Activated CD8-positive, alpha-beta T cell treated with anti-CD3 and anti-CD28 coated beads for 36 hours (primary cell): ENCODE data around the gene RSL1D1. TPM values are rescaled to one million over a fixed set of nuclear protein-coding genes. Genes with fewer than 3 reads are reported as not detected.
A peak's percentile ranks its signal among the peaks of the same experiment; 100 is the strongest.

Experiments used
- ATAC-seq: fragments of 200-7000 bp; cut with Tn5 transposase; one replicate; pipeline ENCODE4 v1.10.0; 2021; ENCODE audit warnings: mild to moderate bottlenecking, moderate library complexity
- CTCF ChIA-PET: fragments of 350-600 bp; sonication (Branson Sonifier 250); formaldehyde crosslinking; loops from one replicate; lab custom pipeline; 2021; ENCODE audit warnings: antibody characterized with exemption; lab: Charles Lee
- POLR2A ChIA-PET: fragments of 350-600 bp; sonication (Branson Sonifier 250); formaldehyde crosslinking; loops from one replicate; lab custom pipeline; 2021; ENCODE audit warnings: antibody characterized with exemption; lab: Charles Lee
- DNase-seq: peaks from one replicate; pipeline ENCODE4 v3.0.0-alpha.2; 2020
- H3K27ac Mint-ChIP-seq: one replicate; pipeline ENCODE4 v1.8.0; 2021; ENCODE audit warnings: mild to moderate bottlenecking, mixed read lengths
- H3K27me3 Mint-ChIP-seq: one replicate; pipeline ENCODE4 v1.8.0; 2021; ENCODE audit warnings: mixed read lengths
- H3K36me3 Mint-ChIP-seq: one replicate; pipeline ENCODE4 v1.8.0; 2021; ENCODE audit warnings: low read depth, mixed read lengths
- H3K4me1 Mint-ChIP-seq: one replicate; pipeline ENCODE4 v1.8.0; 2021; ENCODE audit warnings: low read depth, mixed read lengths
- H3K4me3 Mint-ChIP-seq: one replicate; pipeline ENCODE4 v1.8.0; 2021; ENCODE audit warnings: mild to moderate bottlenecking, moderate library complexity, mixed read lengths
- H3K9me3 Mint-ChIP-seq: one replicate; pipeline ENCODE4 v1.8.0; 2021; ENCODE audit warnings: mixed read lengths
- intact Hi-C: fragments of 100-400 bp; cut with micrococcal nuclease; formaldehyde crosslinking; loops from one replicate; pipeline ENCODE4 v1.10.0; 2022
- total RNA-seq, 2 experiments: library from RNA; stranded (reverse); gene quantifications; one replicate each; pipeline ENCODE4 v1.2.3, GENCODE V29; 2021
- TF ChIP-seq, protein P1 (sequence below): fragments of 200-600 bp; IDR thresholded peaks from one replicate; pipeline ENCODE4 v1.8.0; 2022; ENCODE audit warnings: antibody characterized with exemption, mild to moderate bottlenecking

The RSL1D1 gene
- total RNA-seq, 2 experiments from 2014 or later: 344 TPM

DNA sequence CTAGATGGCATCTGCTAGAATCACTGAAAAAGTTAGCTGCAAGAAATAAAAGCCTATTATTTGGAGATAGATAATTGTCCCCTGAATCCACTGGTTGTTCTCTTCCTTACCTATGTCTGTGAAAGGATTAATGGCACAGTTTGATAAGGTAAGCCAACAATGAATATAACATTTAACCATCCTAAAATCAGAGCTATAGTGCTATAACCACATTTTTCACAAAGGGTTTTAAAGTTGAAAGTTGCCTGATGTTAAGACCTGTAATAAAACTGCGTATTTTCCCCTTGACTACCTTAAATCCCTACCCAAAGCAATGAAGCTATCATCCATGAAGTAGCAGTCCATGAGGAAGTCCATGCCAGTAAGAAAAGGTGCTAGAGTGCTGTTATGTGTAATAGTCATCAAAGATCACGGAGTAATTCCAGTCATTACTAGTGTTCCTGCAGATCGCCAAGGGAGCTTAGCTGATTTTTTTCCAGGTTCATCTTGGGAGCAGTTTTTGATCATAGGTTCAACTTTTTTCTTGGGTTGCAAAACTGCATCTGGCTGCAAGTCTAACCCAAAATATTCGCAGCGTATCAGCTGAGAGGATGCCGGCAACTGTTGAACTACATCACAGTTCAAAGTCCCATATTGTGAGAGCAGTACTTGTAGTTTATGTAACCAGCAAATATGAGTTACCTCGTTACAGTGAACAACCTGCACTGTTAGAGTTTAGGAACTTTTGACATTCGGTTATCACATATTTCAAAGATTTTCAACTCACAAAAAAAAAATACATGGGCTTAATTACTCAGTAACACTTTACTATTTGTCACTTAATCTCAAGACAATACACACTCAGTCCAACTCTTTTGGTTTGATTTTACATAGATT is 18.2 kb upstream of the RSL1D1 start:
- ChIA-PET CTCF (interaction anchor here (1.2 to 1.6 kb wide), 2 partner anchors 35 to 198 kb away, joined by 3 to 9 read pairs; no protein-coding TSS in a partner anchor), POLR2A (interaction anchor here (0.5 to 1.1 kb wide), 5 partner anchors 14 to 1530 kb away, joined by 3 to 4 read pairs (median 3); partner anchors contain the start of gene RSL1D1)
- ATAC-seq (no peak), DNase-seq (no peak)
- peaks cover 15% of the 10 kb centered on the region for H3K36me3 Mint-ChIP-seq
- H3K4me3 Mint-ChIP-seq: no peak overlapping the region
- H3K9me3 Mint-ChIP-seq: no peaks in the 10 kb centered on the region
- TF ChIP-seq, protein P1, sequence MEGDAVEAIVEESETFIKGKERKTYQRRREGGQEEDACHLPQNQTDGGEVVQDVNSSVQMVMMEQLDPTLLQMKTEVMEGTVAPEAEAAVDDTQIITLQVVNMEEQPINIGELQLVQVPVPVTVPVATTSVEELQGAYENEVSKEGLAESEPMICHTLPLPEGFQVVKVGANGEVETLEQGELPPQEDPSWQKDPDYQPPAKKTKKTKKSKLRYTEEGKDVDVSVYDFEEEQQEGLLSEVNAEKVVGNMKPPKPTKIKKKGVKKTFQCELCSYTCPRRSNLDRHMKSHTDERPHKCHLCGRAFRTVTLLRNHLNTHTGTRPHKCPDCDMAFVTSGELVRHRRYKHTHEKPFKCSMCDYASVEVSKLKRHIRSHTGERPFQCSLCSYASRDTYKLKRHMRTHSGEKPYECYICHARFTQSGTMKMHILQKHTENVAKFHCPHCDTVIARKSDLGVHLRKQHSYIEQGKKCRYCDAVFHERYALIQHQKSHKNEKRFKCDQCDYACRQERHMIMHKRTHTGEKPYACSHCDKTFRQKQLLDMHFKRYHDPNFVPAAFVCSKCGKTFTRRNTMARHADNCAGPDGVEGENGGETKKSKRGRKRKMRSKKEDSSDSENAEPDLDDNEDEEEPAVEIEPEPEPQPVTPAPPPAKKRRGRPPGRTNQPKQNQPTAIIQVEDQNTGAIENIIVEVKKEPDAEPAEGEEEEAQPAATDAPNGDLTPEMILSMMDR: no peak
- H3K4me1 Mint-ChIP-seq: peaks cover 15% of the 10 kb centered on the region
- no peaks in the 10 kb centered on the region for H3K27me3 Mint-ChIP-seq
- H3K27ac Mint-ChIP-seq: peak overlapping the region; percentile 6
- intact Hi-C loops: no loop called here

DNA sequence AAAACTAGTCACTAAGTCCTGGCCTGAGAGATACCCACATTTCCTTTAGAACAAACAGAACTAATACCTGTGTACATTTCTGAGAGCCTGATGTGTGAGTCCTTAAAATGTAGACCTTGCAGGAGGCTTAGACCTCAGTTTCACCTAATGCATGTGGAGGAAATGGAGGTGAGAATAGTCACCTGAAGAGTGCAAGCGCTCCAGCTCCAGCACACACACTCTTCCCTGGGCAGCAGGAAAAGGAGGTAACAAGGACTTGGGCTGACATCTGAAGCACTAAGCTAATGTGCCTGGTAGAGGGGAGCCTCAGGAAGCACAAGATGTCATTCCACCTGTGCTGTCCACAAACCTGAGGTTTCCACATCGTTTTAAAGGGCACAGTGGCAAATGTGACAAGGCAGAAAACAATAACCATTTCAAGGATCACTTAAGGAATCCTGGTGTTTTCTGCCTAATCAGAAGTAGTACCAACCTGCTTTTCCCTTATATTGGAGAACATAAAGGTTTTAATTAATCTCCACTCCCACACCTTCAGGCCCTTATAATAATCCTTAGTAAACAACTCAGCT is 17.2 kb upstream of the RSL1D1 start:
- H3K4me1 Mint-ChIP-seq: peaks cover 15% of the 10 kb centered on the region
- H3K27me3 Mint-ChIP-seq: no peaks in the 10 kb centered on the region
- ChIA-PET POLR2A (interaction anchor here (0.7 to 1.4 kb wide), 4 partner anchors 14 to 17 kb away, joined by 3 read pairs; no protein-coding TSS in a partner anchor), CTCF (interaction anchor here (1.2 to 1.6 kb wide), 2 partner anchors 34 to 199 kb away, joined by 3 to 9 read pairs; no protein-coding TSS in a partner anchor)
- H3K9me3 Mint-ChIP-seq: no peaks in the 10 kb centered on the region
- H3K4me3 Mint-ChIP-seq: no peak overlapping the region
- TF ChIP-seq, protein P1: no peak
- DNase-seq (no peak), ATAC-seq (no peak)
- intact Hi-C loops: no loop called here
- peak overlapping the region; percentile 27 for H3K27ac Mint-ChIP-seq
- H3K36me3 Mint-ChIP-seq: peaks cover 11% of the 10 kb centered on the region

DNA sequence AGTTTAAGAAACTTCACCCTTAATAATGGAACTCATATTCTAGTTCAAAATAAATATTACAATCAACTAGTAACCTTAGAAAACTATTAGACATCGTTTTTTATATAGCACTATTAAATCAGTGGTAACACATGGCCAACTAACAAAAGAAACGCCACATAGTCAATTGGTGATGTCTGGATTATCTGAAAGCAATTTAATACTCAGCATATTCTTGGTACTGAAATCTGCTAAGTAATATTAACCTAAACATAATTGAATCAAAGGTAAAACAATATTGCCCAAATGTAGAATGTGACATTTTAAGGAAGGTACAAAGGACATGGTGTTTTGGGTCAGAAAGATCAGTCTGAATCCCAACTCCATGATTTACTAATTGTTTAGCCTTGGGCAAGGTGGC is 11.1 kb upstream of the RSL1D1 start:
- ATAC-seq: no peak
- Mint-ChIP-seq H3K36me3 (peaks cover 4% of the 10 kb centered on the region), H3K27me3 (no peaks in the 10 kb centered on the region), H3K9me3 (no peaks in the 10 kb centered on the region), H3K4me3 (no peak overlapping the region), H3K27ac (no peak overlapping the region), H3K4me1 (peaks cover 18% of the 10 kb centered on the region)
- no peak for DNase-seq
- CTCF ChIA-PET: no interaction called here
- intact Hi-C loops: no loop called here
- TF ChIP-seq, protein P1: no peak
- POLR2A ChIA-PET: no interaction called here

- peaks cover 31% of the 10 kb centered on the region for H3K4me1 Mint-ChIP-seq
- no peak overlapping the region for H3K27ac Mint-ChIP-seq
- ChIA-PET CTCF (no interaction called here), POLR2A (interaction anchor here (1.4 kb wide), 1 partner anchor 10 kb away, joined by 3 read pairs; no protein-coding TSS in a partner anchor)
- H3K4me3 Mint-ChIP-seq: no peak overlapping the region
- peaks cover 24% of the 10 kb centered on the region for H3K36me3 Mint-ChIP-seq
- no peaks in the 10 kb centered on the region for H3K27me3 Mint-ChIP-seq
- ATAC-seq: no peak
- no peaks in the 10 kb centered on the region for H3K9me3 Mint-ChIP-seq
- intact Hi-C loops: no loop called here
- no peak for DNase-seq
- TF ChIP-seq, protein P1: no peak
These were observed 5.8 kb upstream of the RSL1D1 start for GRCh38 chr16:11857161-11857560.
